Endothelial cell of umbilical vein (primary cell): ENCODE results near the gene STRA8. TPM values are rescaled to one million over a fixed set of nuclear protein-coding genes. Genes with fewer than 3 reads are reported as not detected.

Source experiments
- BruUV-seq: library from RNA; stranded (reverse); fragments of 400-500 nt; replicated peaks from 2 replicates; lab custom pipeline; 2021; lab: Mats Ljungman, UMichigan
- CTCF ChIA-PET: fragments of 300-600, 350-600 bp; sonication (Branson Sonifier 250); formaldehyde crosslinking; loops from one replicate; lab custom pipeline; 2021; ENCODE audit warnings: antibody characterized with exemption, inconsistent platforms; lab: Charles Lee
- POLR2A ChIA-PET: fragments of 300-600, 350-600 bp; sonication (Branson Sonifier 250); formaldehyde crosslinking; loops from one replicate; lab custom pipeline; 2021; ENCODE audit warnings: antibody characterized with exemption, inconsistent platforms; lab: Charles Lee
- DNase-seq: peaks from one replicate; pipeline ENCODE4 v3.0.0-alpha.2; 2011; ENCODE audit warnings: low read depth, low spot score
- FAIRE-seq: peaks from 2 replicates; lab custom pipeline; 2011; peaks lifted over from hg19 to GRCh38; lab: Jason Lieb, UNC
- H2AFZ ChIP-seq: 2 replicates; pipeline ENCODE4 v1.6.0; 2012; ENCODE audit warnings: low read depth, low read length, control low read depth, inconsistent platforms
- H3K27ac ChIP-seq: 2 replicates; pipeline ENCODE4 v1.5.1; 2011; ENCODE audit warnings: low read depth, mild to moderate bottlenecking, control low read depth, low read length, moderate library complexity; ENCODE audit not compliant: insufficient read depth
- H3K27me3 ChIP-seq, 2 experiments: 2 replicates each; pipeline versions ENCODE4 v1.6.0 to v1.6.1; 2011; ENCODE audit warnings: low read length in 2 of 2, mixed read lengths in 1 of 2; ENCODE audit not compliant: control insufficient read depth in 2 of 2, insufficient read depth in 2 of 2
- H3K36me3 ChIP-seq, 2 experiments: 2 replicates in 1 of 2; 3 replicates in 1 of 2; pipeline ENCODE4 v1.5.1; 2011; ENCODE audit warnings: low read length in 2 of 2, mild to moderate bottlenecking in 1 of 2, moderate library complexity in 1 of 2; ENCODE audit not compliant: control insufficient read depth in 2 of 2, insufficient read depth in 2 of 2; ENCODE audit errors: extremely low read depth in 1 of 2
- H3K4me1 ChIP-seq: 3 replicates; pipeline ENCODE4 v1.5.1; 2011; ENCODE audit warnings: mild to moderate bottlenecking, low read length; ENCODE audit not compliant: control insufficient read depth, insufficient read depth; ENCODE audit errors: extremely low read depth
- H3K4me2 ChIP-seq: 2 replicates; pipeline ENCODE4 v1.6.1; 2011; ENCODE audit warnings: low read length, control low read depth, mixed read lengths; ENCODE audit not compliant: insufficient read depth
- H3K4me3 ChIP-seq, 3 experiments: fragments of 200-600 bp in 1 of 3; sonication (generic), shearing (Covaris generic) in 1 of 3; replicated peaks in 1 of 3; 2 replicates each; pipeline ENCODE4 v1.5.1; 2011 to 2016; ENCODE audit warnings: control low read depth in 3 of 3, low read length in 3 of 3, mild to moderate bottlenecking in 2 of 3, inconsistent platforms in 1 of 3, low read depth in 1 of 3, moderate library complexity in 1 of 3; ENCODE audit not compliant: insufficient read depth in 1 of 3
- H3K79me2 ChIP-seq: 2 replicates; pipeline ENCODE4 v1.6.0; 2012; ENCODE audit warnings: low read length, inconsistent platforms; ENCODE audit not compliant: control insufficient read depth, insufficient read depth
- H3K9ac ChIP-seq: replicated peaks from 2 replicates; pipeline ENCODE3; 2011; ENCODE audit warnings: low read length, control low read depth; ENCODE audit not compliant: insufficient read depth; ENCODE audit errors: extremely low read depth
- H3K9me1 ChIP-seq: replicated peaks from 3 replicates; pipeline ENCODE4 v1.6.0; 2011; ENCODE audit warnings: mild to moderate bottlenecking, low read length; ENCODE audit not compliant: control insufficient read depth, insufficient read depth; ENCODE audit errors: extremely low read depth
- H3K9me3 ChIP-seq: replicated peaks from 2 replicates; pipeline ENCODE4 v1.5.1; 2012; ENCODE audit warnings: low read length, inconsistent platforms; ENCODE audit not compliant: control insufficient read depth, insufficient read depth
- H4K20me1 ChIP-seq: replicated peaks from 2 replicates; pipeline ENCODE3; 2011; ENCODE audit warnings: mild to moderate bottlenecking, low read length; ENCODE audit not compliant: control insufficient read depth, insufficient read depth; ENCODE audit errors: extremely low read depth
- CTCF ChIP-seq, 2 donors: IDR thresholded peaks; 1 replicate in 1 of 2; 2 replicates in 1 of 2; pipeline ENCODE4 v1.5.1; 2011; ENCODE audit warnings: low read length in 2 of 2, mild to moderate bottlenecking in 2 of 2, moderate library complexity in 2 of 2, control low read depth in 1 of 2, inconsistent platforms in 1 of 2, low read depth in 1 of 2; ENCODE audit not compliant: insufficient read depth in 1 of 2; ENCODE audit errors: extremely low read depth in 1 of 2
- EZH2 ChIP-seq: IDR thresholded peaks from 2 replicates; pipeline ENCODE4 v1.6.1; 2012; ENCODE audit warnings: borderline replicate concordance, low read depth, mild to moderate bottlenecking, moderate library complexity, low read length, inconsistent platforms; ENCODE audit not compliant: severe bottlenecking
- FOS ChIP-seq: IDR thresholded peaks from 2 replicates; pipeline ENCODE4 v1.6.1; 2011; ENCODE audit warnings: mild to moderate bottlenecking, low read length, moderate library complexity, borderline replicate concordance; ENCODE audit not compliant: insufficient read depth
- GATA2 ChIP-seq: IDR thresholded peaks from 2 replicates; pipeline ENCODE4 v1.7.0; 2011; ENCODE audit warnings: low read depth, mild to moderate bottlenecking, moderate library complexity, mixed read lengths, low read length; ENCODE audit not compliant: insufficient read length, insufficient read depth
- JUN ChIP-seq: IDR thresholded peaks from 2 replicates; pipeline ENCODE4 v1.6.1; 2011; ENCODE audit warnings: borderline replicate concordance, low read depth; ENCODE audit not compliant: insufficient read length, insufficient read depth
- MYC ChIP-seq: IDR thresholded peaks from one replicate; pipeline ENCODE4 v1.6.1; 2011; ENCODE audit warnings: mild to moderate bottlenecking, low read depth, low read length
- POLR2A ChIP-seq: IDR thresholded peaks from 2 replicates; pipeline ENCODE4 v1.6.1; 2012; ENCODE audit warnings: low read depth, mild to moderate bottlenecking, control low read depth, low read length
- POLR2AphosphoS5 ChIP-seq: IDR thresholded peaks from 2 replicates; pipeline ENCODE4 v1.6.1; 2012; ENCODE audit warnings: low read depth, mild to moderate bottlenecking, control low read depth, low read length, moderate library complexity; ENCODE audit not compliant: insufficient read depth
- dilution Hi-C: fragments of 300-500 bp; cut with MboI; formaldehyde crosslinking; loops from one replicate; pipeline ENCODE4 v1.15.0; 2019; ENCODE audit warnings: low sequenced_read_pairs; ENCODE audit not compliant: extremely low pct_ligation_motif_present
- intact Hi-C: fragments of 100-400 bp; cut with micrococcal nuclease; formaldehyde crosslinking; loops from one replicate; pipeline ENCODE4 v1.10.0; 2022
- polyA plus RNA-seq, 4 experiments: library from polyadenylated mRNA; depleted of rRNA in 3 of 4; stranded (reverse) in 3 of 4; unstranded in 1 of 4; fragments of >200 nt; gene quantifications; 2 replicates each; pipeline versions ENCODE4 v1.2.1 to v1.2.3, GENCODE V29; 2011 to 2012; ENCODE audit warnings: missing spikeins in 1 of 4
- total RNA-seq: library from RNA; stranded (reverse); gene quantifications from 2 replicates; pipeline ENCODE4 v1.2.3, GENCODE V29; 2021
- TF ChIP-seq, protein P1 (sequence below): IDR thresholded peaks from 2 replicates; pipeline ENCODE4 v1.6.1; 2011; ENCODE audit not compliant: insufficient read depth, insufficient read length

STRA8 gene
- total and polyA plus RNA-seq, 2 donors (not counting 3 experiments of a cell fraction or from before 2014, with no cell fraction given), result not detected

DNA sequence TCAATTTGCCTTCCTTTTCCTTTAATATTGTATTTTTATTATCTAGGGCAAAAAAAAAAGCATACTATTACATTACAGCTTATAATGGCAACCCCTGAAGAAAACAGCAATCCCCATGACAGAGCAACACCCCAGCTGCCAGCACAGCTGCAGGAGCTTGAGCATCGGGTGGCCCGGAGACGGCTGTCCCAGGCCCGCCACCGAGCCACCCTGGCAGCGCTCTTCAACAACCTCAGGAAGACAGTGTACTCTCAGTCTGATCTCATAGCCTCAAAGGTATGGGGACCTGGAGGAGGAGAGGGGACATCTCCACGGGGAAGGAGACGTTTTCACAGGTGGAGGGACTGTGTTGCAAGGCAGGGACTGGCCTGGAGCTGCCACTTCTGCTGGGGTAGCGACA is 6.8 kb downstream of the STRA8 start:
- FAIRE-seq (no peak), DNase-seq (no peak)
- Histone ChIP-seq H3K4me2 (no peak overlapping the region), H3K9me3 (no peaks in the 10 kb centered on the region), H3K36me3 (no peaks in the 10 kb centered on the region), H3K9me1 (no peaks in the 10 kb centered on the region), H3K4me3 (no peak overlapping the region), H3K27ac (no peak overlapping the region), H3K9ac (no peak overlapping the region), H3K27me3 (peaks cover 3 to 12% of the 10 kb centered on the region in 2 experiments), H2AFZ (no peak overlapping the region), H3K4me1 (no peaks in the 10 kb centered on the region), H4K20me1 (no peaks in the 10 kb centered on the region), H3K79me2 (no peaks in the 10 kb centered on the region)
- no TSS peak for BruUV-seq
- CTCF ChIA-PET, result interaction anchor here (1.3 kb wide), 1 partner anchor 34 kb away, joined by 3 read pairs; no protein-coding TSS in a partner anchor
- TF ChIP-seq JUN, result no peak
- TF ChIP-seq, protein P1, sequence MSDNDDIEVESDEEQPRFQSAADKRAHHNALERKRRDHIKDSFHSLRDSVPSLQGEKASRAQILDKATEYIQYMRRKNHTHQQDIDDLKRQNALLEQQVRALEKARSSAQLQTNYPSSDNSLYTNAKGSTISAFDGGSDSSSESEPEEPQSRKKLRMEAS, result no peak
- TF ChIP-seq POLR2A, result no peak
- no peak for TF ChIP-seq POLR2AphosphoS5
- no peak for TF ChIP-seq GATA2
- no peak for TF ChIP-seq FOS
- POLR2A ChIA-PET, result no interaction called here
- intact Hi-C loops (no loop called here), dilution Hi-C loops (no loop called here)

GRCh38 chr7:135242096-135242684 is 8.6 kb downstream of the STRA8 start:
- H3K4me1 ChIP-seq, result no peaks in the 10 kb centered on the region
- ChIA-PET POLR2A (no interaction called here), CTCF (interaction anchor here (1.1 kb wide), 1 partner anchor 32 kb away, joined by 3 read pairs; no protein-coding TSS in a partner anchor)
- H4K20me1 ChIP-seq, result no peaks in the 10 kb centered on the region
- no peaks in the 10 kb centered on the region for H3K9me3 ChIP-seq
- H2AFZ ChIP-seq, result no peak overlapping the region
- peaks cover 3 to 12% of the 10 kb centered on the region in 2 experiments for H3K27me3 ChIP-seq
- intact Hi-C loops (no loop called here), dilution Hi-C loops (no loop called here)
- H3K9ac ChIP-seq, result no peak overlapping the region
- H3K9me1 ChIP-seq, result no peaks in the 10 kb centered on the region
- FAIRE-seq (no peak), DNase-seq (no peak)
- no TSS peak for BruUV-seq
- H3K79me2 ChIP-seq, result no peaks in the 10 kb centered on the region
- H3K4me2 ChIP-seq, result no peak overlapping the region
- no peaks in the 10 kb centered on the region for H3K36me3 ChIP-seq
- H3K27ac ChIP-seq, result no peak overlapping the region
- no peak overlapping the region for H3K4me3 ChIP-seq
- no peak for TF ChIP-seq EZH2
- TF ChIP-seq, protein P1, result no peak
- no peak for TF ChIP-seq MYC
- no peak for TF ChIP-seq FOS
- no peak for TF ChIP-seq POLR2A
- no peak for TF ChIP-seq POLR2AphosphoS5
- TF ChIP-seq CTCF (IDR thresholded peaks at IDR 0.05; ENCODE audit: extremely low read depth in 1 of 2, insufficient read depth in 1 of 2, low read depth in 1 of 2, low read length in 2 of 2), result no peak
- no peak for TF ChIP-seq GATA2
- no peak for TF ChIP-seq JUN
